NOMO-1 treated with DMSO at 0.1 percent for 48 hours (cell line): ENCODE measurements around the gene TBXAS1.

Source experiments
- DNase-seq: peaks from one replicate; lab custom pipeline; 2025; ENCODE audit not compliant: unreplicated experiment; lab: John Stamatoyannopoulos, UW

Gene TBXAS1

GRCh38 chr7:140061607-140061930, 232.5 kb downstream of the TBXAS1 start:
- DNase-seq: no peak

- no peak for DNase-seq
These were observed 233.1 kb downstream of the TBXAS1 start for GRCh38 chr7:140062118-140062527.

- DNase-seq: peak; percentile 55
These were observed 233.7 kb downstream of the TBXAS1 start, which contains the start of gene PARP12 for GRCh38 chr7:140062528-140063299. PARP12 (minus strand) TSS chr7:140062951; CDS start chr7:140062847, 104 bp downstream.

GRCh38 chr7:140067052-140067451, 238.0 kb downstream of the TBXAS1 start:
- no peak for DNase-seq

GRCh38 chr7:140068033-140068432, 239.0 kb downstream of the TBXAS1 start:
- no peak for DNase-seq

GRCh38 chr7:140069298-140069949, 240.4 kb downstream of the TBXAS1 start:
- no peak for DNase-seq
